Mammary epithelial cell (primary cell): ENCODE data around the gene B3GLCT.

Experiments used
- EZH2 ChIP-seq: IDR thresholded peaks from 2 replicates; pipeline ENCODE4 v1.6.1; 2012; ENCODE audit warnings: low read length, inconsistent platforms, borderline replicate concordance
- TF ChIP-seq, protein P1 (sequence below), 2 donors: IDR thresholded peaks in 1 of 2; conservative IDR thresholded peaks in 1 of 2; 2 replicates each; pipeline ENCODE4 v1.5.1; 2011 to 2012; ENCODE audit warnings: inconsistent platforms in 2 of 2, low read length in 2 of 2, mild to moderate bottlenecking in 2 of 2, control low read depth in 1 of 2, low read depth in 1 of 2; ENCODE audit not compliant: insufficient read depth in 1 of 2; ENCODE audit errors: extremely low read depth in 1 of 2

GRCh38 chr13:31351376-31351775 lies 151.6 kb downstream of the B3GLCT start:
- TF ChIP-seq, protein P1, sequence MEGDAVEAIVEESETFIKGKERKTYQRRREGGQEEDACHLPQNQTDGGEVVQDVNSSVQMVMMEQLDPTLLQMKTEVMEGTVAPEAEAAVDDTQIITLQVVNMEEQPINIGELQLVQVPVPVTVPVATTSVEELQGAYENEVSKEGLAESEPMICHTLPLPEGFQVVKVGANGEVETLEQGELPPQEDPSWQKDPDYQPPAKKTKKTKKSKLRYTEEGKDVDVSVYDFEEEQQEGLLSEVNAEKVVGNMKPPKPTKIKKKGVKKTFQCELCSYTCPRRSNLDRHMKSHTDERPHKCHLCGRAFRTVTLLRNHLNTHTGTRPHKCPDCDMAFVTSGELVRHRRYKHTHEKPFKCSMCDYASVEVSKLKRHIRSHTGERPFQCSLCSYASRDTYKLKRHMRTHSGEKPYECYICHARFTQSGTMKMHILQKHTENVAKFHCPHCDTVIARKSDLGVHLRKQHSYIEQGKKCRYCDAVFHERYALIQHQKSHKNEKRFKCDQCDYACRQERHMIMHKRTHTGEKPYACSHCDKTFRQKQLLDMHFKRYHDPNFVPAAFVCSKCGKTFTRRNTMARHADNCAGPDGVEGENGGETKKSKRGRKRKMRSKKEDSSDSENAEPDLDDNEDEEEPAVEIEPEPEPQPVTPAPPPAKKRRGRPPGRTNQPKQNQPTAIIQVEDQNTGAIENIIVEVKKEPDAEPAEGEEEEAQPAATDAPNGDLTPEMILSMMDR (conservative IDR thresholded peaks at IDR 0.05 in 1 of 2, IDR thresholded peaks at IDR 0.05 in 1 of 2; ENCODE audit: extremely low read depth in 1 of 2, insufficient read depth in 1 of 2, low read depth in 1 of 2, low read length in 2 of 2): no peak
- no peak for TF ChIP-seq EZH2
